ENCODE measurements around the gene EFHB. TPM values are rescaled to one million over a fixed set of nuclear protein-coding genes. Genes with fewer than 3 reads are reported as not detected.
"Not testable (repeated sequence)": the region's sequence is repeated elsewhere in the genome, so short reads cannot be mapped to it uniquely, and the experiment has no call there.

Gene EFHB
- total RNA-seq, 1 donor from 2014 or later = not detected

GRCh38 chr3:19920401-19921080 is 13.5 kb downstream of the EFHB start:
- no peak for DNase-seq

DNA sequence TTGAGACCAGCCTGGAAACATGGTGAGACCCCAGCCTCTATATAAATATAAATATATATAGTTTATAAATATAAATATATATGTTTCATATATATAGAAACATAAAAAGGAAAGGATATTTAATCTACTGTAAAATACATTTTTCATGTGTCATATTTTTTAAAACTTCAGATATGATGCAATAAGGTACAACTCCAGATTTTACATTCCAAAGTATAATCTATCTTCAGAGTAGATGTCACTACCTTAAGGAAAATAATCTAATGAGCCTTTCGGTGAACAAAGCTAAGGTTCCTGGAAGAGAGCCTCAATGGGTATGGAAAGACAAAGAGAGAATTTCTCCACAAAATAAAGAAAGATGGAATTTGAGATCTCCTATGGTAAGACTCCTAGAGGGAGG is 16.9 kb downstream of the EFHB start:
- no peak for DNase-seq

- DNase-seq = no peak
Measured at GRCh38 chr3:19911452-19911851, 22.6 kb downstream of the EFHB start.

DNA sequence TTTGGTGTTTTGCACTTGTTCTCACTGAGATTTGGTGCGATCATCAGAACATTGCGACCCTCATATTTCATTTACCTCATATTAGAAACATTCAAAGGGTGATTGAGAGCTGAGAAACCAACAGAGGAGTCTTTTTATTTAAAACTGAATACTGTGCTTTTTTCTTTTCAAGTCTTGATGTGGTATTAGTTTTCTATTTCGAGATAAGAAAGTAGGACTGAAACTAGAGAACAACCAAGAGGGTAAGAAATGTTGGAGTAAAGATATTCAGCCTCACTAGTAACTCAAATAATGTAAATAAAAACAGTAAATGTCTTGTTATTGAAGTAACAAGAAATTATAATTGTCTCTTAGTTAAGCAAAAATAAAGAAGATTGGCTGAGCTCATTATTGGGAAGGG is 26.5 kb downstream of the EFHB start:
- no peak for DNase-seq

DNA sequence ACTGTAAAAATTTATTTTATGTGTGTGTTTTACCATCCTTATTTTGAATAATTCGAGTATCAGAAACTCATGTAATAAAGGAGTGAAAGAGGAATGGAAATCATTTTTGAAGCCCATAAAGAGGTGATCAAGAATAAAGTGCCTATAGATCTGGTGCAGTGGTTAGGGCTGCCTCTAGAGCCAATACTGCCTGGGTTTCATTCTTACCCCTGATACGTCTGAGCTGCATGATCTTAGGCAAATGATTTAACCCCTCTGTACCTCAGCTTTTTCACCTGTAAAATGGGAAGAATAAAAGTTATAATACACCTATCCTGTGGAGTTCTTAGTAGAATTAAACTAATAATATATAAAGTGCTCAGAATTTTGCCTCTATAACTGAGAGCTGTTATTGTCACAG is 30.4 kb downstream of the EFHB start:
- no peak for DNase-seq

DNA sequence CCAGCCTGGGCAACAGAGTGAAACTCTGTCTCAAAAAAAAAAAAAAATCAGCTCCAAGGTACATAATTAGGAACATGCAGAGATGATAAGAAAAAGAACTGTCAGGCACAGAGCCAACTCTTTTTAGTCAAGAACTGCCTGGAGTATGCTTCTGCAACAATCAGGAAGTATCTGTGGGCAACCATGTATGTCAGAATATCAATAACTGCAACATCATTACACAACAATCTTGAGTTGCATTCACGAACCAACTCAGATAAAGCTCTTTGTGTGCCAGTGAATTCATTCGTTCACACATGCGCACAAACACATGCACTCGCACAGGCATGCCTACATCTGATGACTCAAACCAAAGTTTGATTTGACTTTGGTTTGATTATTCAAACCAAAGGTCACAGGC is 32.1 kb downstream of the EFHB start:
- DNase-seq = no peak

DNA sequence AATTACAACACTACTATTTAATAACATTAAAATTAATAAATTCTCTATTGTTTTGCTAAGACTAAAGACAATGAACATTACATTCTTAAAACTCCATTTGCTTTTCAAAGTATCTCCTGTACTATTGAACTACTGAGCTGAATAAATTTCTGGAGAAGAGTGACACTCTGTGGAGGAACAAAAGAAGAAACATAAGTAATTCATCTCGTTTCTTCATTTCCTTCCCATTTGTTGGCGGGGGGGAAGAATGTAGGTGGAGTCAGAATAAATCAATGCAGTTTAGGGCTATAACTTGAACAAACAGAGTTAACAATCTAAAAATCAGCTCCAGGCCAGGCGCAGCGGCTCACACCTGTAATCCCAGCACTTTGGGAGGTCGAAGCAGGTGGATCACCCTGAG is 32.7 kb downstream of the EFHB start:
- DNase-seq = peak; percentile 30

- DNase-seq = not testable (repeated sequence)
Measured at GRCh38 chr3:19899833-19900232, 34.2 kb downstream of the EFHB start.

DNA sequence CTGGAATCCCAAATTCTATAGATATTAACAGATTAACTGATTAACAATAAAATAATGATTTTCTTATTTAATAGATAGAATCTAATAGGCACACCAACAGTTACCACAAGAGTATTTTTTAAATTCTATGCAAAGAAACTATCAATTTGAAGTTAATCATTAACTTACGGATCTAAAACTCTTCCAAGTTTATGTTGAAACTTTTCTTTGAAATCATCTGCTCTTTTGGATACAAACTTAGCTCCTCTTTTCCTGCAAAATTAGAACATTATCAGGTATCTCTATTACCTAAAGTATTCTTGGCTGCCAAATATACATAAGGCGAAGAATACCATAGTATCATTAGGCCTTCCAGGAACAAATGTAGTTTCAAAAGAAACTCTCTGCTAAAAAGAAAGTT is 34.8 kb downstream of the EFHB start:
- DNase-seq = no peak

GRCh38 chr3:19898721-19899120 is 35.3 kb downstream of the EFHB start:
- DNase-seq = no peak

DNA sequence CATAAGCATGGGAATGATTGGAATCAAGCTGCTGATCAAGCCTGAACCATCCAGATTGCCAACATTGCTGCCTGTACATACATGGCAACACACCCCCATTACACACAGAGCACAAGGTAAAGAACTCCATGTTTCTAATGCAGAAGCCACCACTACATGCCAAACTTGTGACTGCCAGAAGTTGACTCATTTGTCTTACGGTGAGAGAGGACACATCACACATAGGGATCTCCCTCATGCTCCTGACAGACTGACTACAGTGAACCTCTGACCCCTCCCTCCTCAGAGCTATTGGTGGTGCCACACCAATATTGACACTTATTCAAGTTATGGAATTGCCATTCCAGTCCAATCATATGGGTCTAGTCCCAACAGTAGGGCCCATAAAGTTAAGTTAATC is 42.3 kb downstream of the EFHB start:
- DNase-seq = no peak

DNA sequence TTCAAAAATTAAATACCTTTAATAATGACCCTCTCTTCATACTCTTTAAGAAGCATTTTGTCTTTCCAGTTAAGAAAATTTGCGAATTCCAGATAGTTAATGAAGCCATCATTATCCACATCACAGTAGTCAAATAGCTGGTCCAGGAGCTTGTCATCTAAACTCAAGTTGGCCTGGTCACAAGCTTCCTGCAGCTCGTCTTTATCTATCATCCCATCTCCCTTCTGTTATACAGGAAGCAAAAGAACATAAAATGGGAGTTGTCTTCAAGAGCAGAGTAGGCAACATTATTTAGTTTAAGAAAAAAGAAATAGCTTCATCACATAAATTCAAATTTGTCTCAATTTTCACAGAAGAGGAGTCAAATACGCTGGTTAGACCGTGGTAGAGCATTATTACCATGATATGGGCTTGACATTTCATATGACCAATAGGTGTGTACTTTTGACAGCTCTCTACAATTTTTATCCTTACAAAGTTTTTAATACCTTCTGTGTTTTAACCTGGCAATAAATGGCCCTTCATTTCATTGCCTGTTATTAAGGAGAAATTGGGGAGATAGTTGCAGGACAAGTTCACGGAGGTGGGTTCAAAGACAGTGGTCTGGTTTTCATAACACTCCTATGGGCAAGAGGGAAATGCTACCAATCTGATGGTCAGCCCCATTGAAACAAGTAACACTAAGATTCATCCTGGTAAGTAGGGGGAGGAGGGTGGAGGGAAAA is 45.4 kb downstream of the EFHB start:
- DNase-seq = peak; percentile 11

DNA sequence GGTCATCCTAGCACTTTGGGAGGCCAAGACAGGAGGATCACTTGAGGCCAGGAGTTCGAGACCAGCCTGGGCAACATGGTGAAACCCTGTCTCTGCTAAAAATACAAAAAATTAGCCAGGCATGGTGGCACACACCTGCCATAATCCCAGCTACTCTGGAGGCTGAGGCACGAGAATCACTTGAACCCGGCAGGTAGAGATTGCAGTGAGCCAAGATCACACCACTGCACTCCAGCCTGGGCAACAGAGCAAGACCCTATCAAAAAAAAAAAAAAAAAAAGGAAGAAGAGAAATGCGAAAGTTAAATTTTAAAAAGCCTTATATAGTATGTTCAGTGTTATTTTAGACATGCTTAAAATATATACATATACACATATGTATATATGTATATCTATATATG is 46.9 kb downstream of the EFHB start:
- not testable (repeated sequence) for DNase-seq

DNA sequence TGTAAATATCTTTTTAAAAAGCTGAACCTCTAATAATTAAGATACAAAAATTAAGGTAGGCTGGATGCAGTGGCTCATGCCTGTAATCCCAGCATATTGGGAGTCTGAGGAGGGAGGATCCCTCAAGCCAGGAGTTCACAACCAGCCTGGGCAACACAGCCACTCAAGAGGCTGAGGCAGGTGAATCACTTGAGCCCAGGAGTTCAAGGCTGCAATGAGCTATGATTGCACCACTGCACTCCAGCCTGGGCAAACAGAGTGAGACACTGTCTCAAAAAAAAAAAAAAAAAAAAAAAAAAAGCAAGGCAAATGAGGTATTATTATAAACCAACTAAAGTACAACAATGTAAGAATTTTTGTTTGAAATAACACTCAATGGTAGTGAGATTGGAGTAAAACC is 47.6 kb downstream of the EFHB start:
- no peak for DNase-seq

DNA sequence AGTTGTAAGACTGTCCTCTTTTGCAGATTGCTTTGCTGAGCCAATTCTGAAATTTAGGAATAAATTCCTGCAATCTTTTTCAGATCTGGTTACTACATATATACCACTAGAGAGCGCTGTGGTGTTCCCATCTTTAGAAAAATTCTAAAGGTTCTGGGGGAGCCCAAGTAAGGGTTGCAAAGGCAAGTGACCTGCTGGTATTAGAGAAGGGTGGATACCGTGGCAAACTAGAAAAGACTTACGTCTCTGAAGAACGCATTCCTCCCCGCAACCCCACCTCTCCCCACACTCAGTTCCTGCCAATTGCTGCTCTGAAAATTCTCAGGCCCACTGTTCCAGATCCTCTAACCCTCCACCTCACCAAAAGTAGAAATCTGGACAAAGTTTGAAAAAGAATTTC is 48.5 kb downstream of the EFHB start:
- peak; percentile 62 for DNase-seq

GRCh38 chr3:19881852-19882251 is 52.2 kb downstream of the EFHB start:
- no peak for DNase-seq

DNA sequence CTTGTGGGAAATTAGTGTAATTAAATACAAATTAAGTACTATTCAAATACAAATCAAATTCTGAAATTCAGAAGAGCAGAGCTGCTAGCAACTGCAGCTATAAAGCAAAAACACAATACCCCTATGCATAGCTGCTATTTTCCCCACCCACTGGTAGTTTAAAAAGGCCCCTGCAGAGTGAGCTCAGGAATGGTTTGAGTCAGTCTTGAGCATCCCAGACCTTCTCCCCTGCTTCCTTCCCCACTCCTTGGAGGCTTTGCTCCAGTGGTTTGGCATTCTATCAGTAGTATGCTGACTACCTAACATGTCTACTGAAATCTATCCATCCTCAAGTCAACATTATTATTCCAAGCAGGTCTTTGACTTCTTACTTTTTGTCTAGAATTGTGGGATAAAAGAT is 53.0 kb downstream of the EFHB start:
- no peak for DNase-seq

DNA sequence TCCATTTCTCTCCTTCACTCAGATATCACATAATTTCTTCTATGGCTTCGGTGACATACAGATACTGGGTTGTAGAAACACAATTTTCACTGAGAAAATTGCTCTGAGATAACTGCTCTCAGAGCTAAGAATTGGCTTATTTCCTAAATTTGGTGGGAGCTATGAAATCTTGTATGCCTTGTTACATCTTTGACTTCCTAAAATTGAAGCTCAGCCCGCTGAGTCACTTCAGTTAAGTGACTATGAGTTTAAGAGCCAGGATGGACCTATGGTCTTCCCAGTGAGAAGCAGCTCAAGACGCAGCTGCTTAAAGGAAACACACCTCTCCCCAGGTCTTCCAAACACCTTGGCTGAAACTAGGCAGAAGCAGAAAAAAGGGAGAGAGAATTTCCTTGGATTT is 56.4 kb downstream of the EFHB start:
- no peak for DNase-seq

GRCh38 chr3:19866751-19867347 is 67.2 kb downstream of the EFHB start:
- DNase-seq = peak; percentile 71

DNA sequence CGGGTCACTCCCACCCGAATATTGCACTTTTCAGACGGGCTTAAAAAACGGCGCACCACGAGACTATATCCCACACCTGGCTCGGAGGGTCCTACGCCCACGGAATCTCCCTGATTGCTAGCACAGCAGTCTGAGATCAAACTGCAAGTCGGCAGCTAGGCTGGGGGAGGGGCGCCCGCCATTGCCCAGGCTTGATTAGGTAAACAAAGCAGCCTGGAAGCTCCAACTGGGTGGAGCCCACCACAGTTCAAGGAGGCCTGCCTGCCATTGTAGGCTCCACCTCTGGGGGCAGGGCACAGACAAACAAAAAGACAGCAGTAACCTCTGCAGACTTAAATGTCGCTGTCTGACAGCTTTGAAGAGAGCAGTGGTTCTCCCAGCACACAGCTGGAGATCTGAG is 78.7 kb downstream of the EFHB start:
- DNase-seq = not testable (repeated sequence)

GRCh38 chr3:19846609-19847008 is 87.4 kb downstream of the EFHB start:
- DNase-seq = not testable (repeated sequence)
